K562 (cell line): ENCODE results near the gene HPS1.

Source experiments
- CTCF ChIP-seq, 3 experiments: IDR thresholded peaks in 2 of 3; conservative IDR thresholded peaks in 1 of 3; 2 replicates each; pipeline ENCODE4 v1.5.1; 2011 to 2012; ENCODE audit warnings: low read length in 3 of 3, mild to moderate bottlenecking in 3 of 3, control low read depth in 2 of 3, improper control_type of control experiment in 1 of 3, inconsistent platforms in 1 of 3, low read depth in 1 of 3, mixed read lengths in 1 of 3, moderate library complexity in 1 of 3; ENCODE audit not compliant: insufficient read depth in 2 of 3
- ETS2 ChIP-seq: IDR thresholded peaks from 2 replicates; pipeline ENCODE4 v1.6.1; 2016; ENCODE audit warnings: borderline replicate concordance, missing genetic modification characterization, mild to moderate bottlenecking, moderate library complexity, missing compliant biosample characterization; ENCODE audit not compliant: poor library complexity, severe bottlenecking
- MYC ChIP-seq, 2 experiments: fragments of 250-450 bp in 1 of 2; sonication (Bioruptor Pico) in 1 of 2; IDR thresholded peaks; 2 replicates each; pipeline versions ENCODE4 v1.5.1 to v1.6.1; 2012 to 2021; ENCODE audit warnings: low read depth in 2 of 2, borderline replicate concordance in 1 of 2, improper control_type of control experiment in 1 of 2, low read length in 1 of 2, mild to moderate bottlenecking in 1 of 2, moderate library complexity in 1 of 2

- TF ChIP-seq CTCF (IDR thresholded peaks at IDR 0.05 in 2 of 3, conservative IDR thresholded peaks at IDR 0.05 in 1 of 3; ENCODE audit: insufficient read depth in 2 of 3, low read depth in 1 of 3, low read length in 3 of 3): no peak
- no peak for TF ChIP-seq MYC (IDR thresholded peaks at IDR 0.05; ENCODE audit: low read depth, low read length)
- no peak for TF ChIP-seq MYC (CRISPR knock-in tag; IDR thresholded peaks at IDR 0.05; ENCODE audit: borderline replicate concordance, low read depth)
- no peak for TF ChIP-seq ETS2 (tag)
Observed at GRCh38 chr10:98410759-98411158, 36.0 kb downstream of the HPS1 start.
